OCI-LY3 (cell line): Measurements from ENCODE around the gene STK17B.

Source experiments
- H2AFZ ChIP-seq: fragments of 200-600, 300-600 bp; shearing (Covaris generic); 2 replicates; pipeline ENCODE4 v1.6.0; 2014; ENCODE audit warnings: antibody characterized with exemption, low read depth, low read length
- H3K27ac ChIP-seq: fragments of 200-600, 300-600 bp; sonication (generic); 2 replicates; pipeline ENCODE4 v1.5.1; 2014; ENCODE audit warnings: mild to moderate bottlenecking, low read length, moderate library complexity, mixed read lengths
- H3K27me3 ChIP-seq: fragments of 200-600, 300-600 bp; sonication (generic); 2 replicates; pipeline ENCODE4 v1.6.1; 2014; ENCODE audit warnings: low read depth, low read length, mixed read lengths
- H3K36me3 ChIP-seq: fragments of 200-600, 300-600 bp; sonication (generic); replicated peaks from 2 replicates; pipeline ENCODE3; 2014; ENCODE audit warnings: low read depth, low read length, mixed read lengths
- H3K4me1 ChIP-seq: fragments of 300-600, 200-600 bp; sonication (generic); 2 replicates; pipeline ENCODE4 v1.6.1; 2014; ENCODE audit warnings: low read length, mixed read lengths
- H3K4me2 ChIP-seq: fragments of 200-600, 300-600 bp; sonication (generic); 2 replicates; pipeline ENCODE4 v1.6.1; 2014; ENCODE audit warnings: low read length, mixed read lengths
- H3K4me3 ChIP-seq: fragments of 300-600, 200-600 bp; sonication (generic); 2 replicates; pipeline ENCODE4 v1.5.1; 2014; ENCODE audit warnings: antibody characterized with exemption, mild to moderate bottlenecking, low read length, moderate library complexity
- H3K79me2 ChIP-seq: fragments of 300-600, 200-600 bp; shearing (Covaris generic); 2 replicates; pipeline ENCODE4 v1.6.1; 2014; ENCODE audit warnings: mild to moderate bottlenecking, low read length, mixed read lengths
- H3K9ac ChIP-seq: fragments of 300-600, 200-600 bp; shearing (Covaris generic); 2 replicates; pipeline ENCODE4 v1.6.0; 2014; ENCODE audit warnings: mild to moderate bottlenecking, low read length, moderate library complexity
- H3K9me3 ChIP-seq: fragments of 200-600, 300-600 bp; shearing (Covaris generic); 2 replicates; pipeline ENCODE4 v1.6.1; 2014; ENCODE audit warnings: low read length, mixed read lengths; ENCODE audit not compliant: insufficient read depth
- H4K20me1 ChIP-seq: fragments of 200-600, 300-600 bp; sonication (generic); 2 replicates; pipeline ENCODE4 v1.6.1; 2016; ENCODE audit warnings: low read length, mixed read lengths; ENCODE audit not compliant: insufficient read depth
- EZH2phosphoT487 ChIP-seq: fragments of 200-600 bp; shearing (Covaris generic); IDR thresholded peaks from 2 replicates; pipeline ENCODE4 v1.6.1; 2018; ENCODE audit warnings: antibody characterized with exemption, mixed run types, low read depth
- TF ChIP-seq, protein P1 (sequence below): fragments of 200-600, 300-600 bp; sonication (generic); IDR thresholded peaks from 2 replicates; pipeline ENCODE4 v1.5.1; 2014; ENCODE audit warnings: antibody characterized with exemption, low read length, low read depth

STK17B gene

GRCh38 chr2:196144513-196145126 is 26.8 kb downstream of the STK17B start:
- Histone ChIP-seq H3K27ac (no peak overlapping the region), H3K4me3 (no peak overlapping the region), H3K79me2 (peaks cover 7% of the 10 kb centered on the region; the same call in 1 of the 2 replicates)

DNA sequence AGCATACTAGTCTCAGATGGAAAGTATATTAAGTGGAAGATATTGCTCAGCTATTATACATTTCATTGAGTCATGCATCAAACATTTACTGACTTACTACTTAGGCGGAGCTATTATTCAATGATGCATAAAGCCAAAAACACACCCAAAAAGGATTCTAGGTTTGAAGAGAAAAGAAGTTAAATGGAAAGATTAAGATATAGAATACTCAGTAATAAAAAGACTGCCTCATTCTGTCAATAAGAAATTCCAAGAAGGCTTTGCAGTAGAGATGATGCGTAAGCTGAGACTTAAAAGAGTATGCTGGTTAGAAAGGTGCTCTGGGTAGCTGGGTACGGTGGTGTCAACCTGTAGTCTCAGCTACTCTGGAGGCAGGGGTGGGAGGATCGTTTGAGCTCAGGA is 27.6 kb downstream of the STK17B start:
- no peaks in the 10 kb centered on the region for H3K27me3 ChIP-seq
- H3K9ac ChIP-seq: no peak overlapping the region
- H3K4me1 ChIP-seq: peaks cover 2% of the 10 kb centered on the region
- peaks cover 38% of the 10 kb centered on the region for H3K36me3 ChIP-seq
- peaks cover 2% of the 10 kb centered on the region; the same call in 1 of the 2 replicates for H3K79me2 ChIP-seq
- no peak overlapping the region for H3K4me2 ChIP-seq
- H3K4me3 ChIP-seq: no peak overlapping the region
- no peak overlapping the region for H2AFZ ChIP-seq
- no peak overlapping the region for H3K27ac ChIP-seq
- no peaks in the 10 kb centered on the region for H3K9me3 ChIP-seq
- TF ChIP-seq, protein P1, sequence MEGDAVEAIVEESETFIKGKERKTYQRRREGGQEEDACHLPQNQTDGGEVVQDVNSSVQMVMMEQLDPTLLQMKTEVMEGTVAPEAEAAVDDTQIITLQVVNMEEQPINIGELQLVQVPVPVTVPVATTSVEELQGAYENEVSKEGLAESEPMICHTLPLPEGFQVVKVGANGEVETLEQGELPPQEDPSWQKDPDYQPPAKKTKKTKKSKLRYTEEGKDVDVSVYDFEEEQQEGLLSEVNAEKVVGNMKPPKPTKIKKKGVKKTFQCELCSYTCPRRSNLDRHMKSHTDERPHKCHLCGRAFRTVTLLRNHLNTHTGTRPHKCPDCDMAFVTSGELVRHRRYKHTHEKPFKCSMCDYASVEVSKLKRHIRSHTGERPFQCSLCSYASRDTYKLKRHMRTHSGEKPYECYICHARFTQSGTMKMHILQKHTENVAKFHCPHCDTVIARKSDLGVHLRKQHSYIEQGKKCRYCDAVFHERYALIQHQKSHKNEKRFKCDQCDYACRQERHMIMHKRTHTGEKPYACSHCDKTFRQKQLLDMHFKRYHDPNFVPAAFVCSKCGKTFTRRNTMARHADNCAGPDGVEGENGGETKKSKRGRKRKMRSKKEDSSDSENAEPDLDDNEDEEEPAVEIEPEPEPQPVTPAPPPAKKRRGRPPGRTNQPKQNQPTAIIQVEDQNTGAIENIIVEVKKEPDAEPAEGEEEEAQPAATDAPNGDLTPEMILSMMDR: no peak
- TF ChIP-seq EZH2phosphoT487: no peak
- 0 out of 2 replicates have a peak, but pooled peaks cover 3% of the 10 kb centered on the region for H4K20me1 ChIP-seq

More at GRCh38 chr2:196144513-196145126, 26.8 kb downstream of the STK17B start:
- no peaks in the 10 kb centered on the region for H3K27me3 ChIP-seq
- H3K36me3 ChIP-seq: peaks cover 38% of the 10 kb centered on the region
- H3K4me1 ChIP-seq: peaks cover 11% of the 10 kb centered on the region
- no peak overlapping the region for H3K9ac ChIP-seq
- no peaks in the 10 kb centered on the region for H3K9me3 ChIP-seq
- H4K20me1 ChIP-seq: 0 out of 2 replicates have a peak, but pooled peaks cover 3% of the 10 kb centered on the region
- no peak overlapping the region for H2AFZ ChIP-seq
- H3K4me2 ChIP-seq: no peak overlapping the region
- no peak for TF ChIP-seq EZH2phosphoT487
- TF ChIP-seq, protein P1: no peak

DNA sequence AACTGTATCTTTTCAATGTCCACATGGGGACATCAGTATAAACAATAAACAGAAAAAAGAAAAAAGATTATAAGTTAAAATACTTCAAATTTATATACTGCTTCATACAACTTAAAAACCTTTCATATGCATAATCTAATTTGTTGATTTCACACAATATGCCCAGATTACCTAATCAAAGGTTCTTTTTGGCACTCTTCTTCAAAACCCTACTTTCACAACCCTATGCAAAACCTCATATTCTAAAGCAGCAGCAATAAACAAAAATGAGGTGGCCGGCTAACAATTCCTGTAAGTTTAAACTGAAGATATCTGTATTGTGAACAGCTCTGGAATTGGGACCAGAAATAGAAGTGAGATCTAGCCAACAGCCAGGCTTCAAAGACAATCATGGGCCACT is 28.6 kb downstream of the STK17B start:
- Histone ChIP-seq H3K4me2 (no peak overlapping the region), H2AFZ (no peak overlapping the region), H3K36me3 (peaks cover 36% of the 10 kb centered on the region), H4K20me1 (0 out of 2 replicates have a peak, but pooled peaks cover 3% of the 10 kb centered on the region), H3K9me3 (no peaks in the 10 kb centered on the region), H3K27ac (no peak overlapping the region), H3K9ac (no peak overlapping the region), H3K4me3 (no peak overlapping the region), H3K27me3 (no peaks in the 10 kb centered on the region), H3K79me2 (no peaks in the 10 kb centered on the region), H3K4me1 (no peaks in the 10 kb centered on the region)
- TF ChIP-seq EZH2phosphoT487: no peak
- TF ChIP-seq, protein P1: no peak

DNA sequence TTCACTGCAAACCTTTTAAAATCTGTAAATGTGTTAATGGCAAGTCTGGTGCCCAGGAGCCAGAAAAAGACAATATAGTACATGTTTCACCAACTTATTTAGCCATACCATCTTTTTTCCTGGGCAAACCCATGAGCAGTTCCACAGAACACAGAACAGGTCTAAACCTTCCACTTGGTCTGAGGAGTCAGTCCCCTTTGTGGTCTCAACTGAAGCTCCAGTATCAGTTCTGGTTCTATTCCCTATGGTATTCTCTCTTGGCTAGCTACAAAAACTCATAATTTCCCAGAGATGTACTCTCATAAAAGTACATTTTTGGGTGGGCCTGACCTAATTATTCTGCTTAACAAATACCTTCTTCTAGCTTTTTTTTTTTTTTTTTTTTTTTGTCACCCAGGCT is 31.2 kb downstream of the STK17B start:
- Histone ChIP-seq H2AFZ (no peak overlapping the region), H3K79me2 (no peaks in the 10 kb centered on the region), H3K4me3 (no peak overlapping the region), H3K27ac (no peak overlapping the region), H3K27me3 (no peaks in the 10 kb centered on the region), H3K9ac (no peak overlapping the region), H3K4me2 (no peak overlapping the region), H4K20me1 (0 out of 2 replicates have a peak, but pooled peaks cover 3% of the 10 kb centered on the region), H3K9me3 (no peaks in the 10 kb centered on the region), H3K4me1 (no peaks in the 10 kb centered on the region), H3K36me3 (peaks cover 39% of the 10 kb centered on the region)
- no peak for TF ChIP-seq EZH2phosphoT487
- TF ChIP-seq, protein P1: no peak
